ENCODE data around the gene PIRT.

PIRT gene

GRCh38 chr17:10787306-10788045 is 50.4 kb downstream of the PIRT start:
- DNase-seq (ENCODE audit: low read depth): no peak

DNA sequence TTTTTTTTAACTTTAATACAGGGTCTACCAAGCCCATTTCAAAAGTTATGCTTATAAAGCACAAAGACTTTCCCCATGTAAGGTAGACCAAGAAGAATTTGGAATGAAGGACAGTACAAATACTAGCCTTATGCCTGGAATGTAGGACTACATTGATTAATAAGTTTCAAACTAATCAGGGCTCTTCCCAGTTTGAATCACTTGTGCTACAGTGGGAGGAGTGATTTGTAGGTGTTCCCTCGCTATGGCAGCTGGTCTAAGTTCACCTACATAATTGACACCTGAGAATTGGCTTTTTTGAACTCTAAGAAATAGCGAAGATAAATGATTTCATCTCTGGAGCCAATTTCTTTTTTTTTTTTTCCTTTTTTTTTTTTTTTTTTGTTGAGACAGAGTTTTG is 52.6 kb downstream of the PIRT start:
- no peak for DNase-seq (ENCODE audit: low read depth)

DNA sequence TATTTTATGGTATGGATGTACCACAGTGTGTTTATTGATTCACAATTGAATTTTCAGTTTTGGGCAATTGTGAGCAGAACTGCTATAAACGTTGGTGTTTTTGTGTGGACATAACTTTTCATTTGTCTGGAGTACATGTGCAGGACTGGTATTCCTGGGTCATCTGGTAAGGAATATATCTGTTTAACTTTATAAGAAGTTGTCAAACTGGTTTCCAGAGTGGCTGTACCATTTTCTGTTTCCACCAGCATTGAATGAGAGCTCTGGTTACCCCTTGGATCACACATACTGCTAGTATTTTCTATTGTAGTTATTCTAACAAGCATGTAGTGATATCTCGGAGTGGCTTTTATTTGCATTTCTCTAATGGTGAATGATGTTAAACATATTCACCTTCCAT is 58.3 kb downstream of the PIRT start:
- no peak for DNase-seq (ENCODE audit: low read depth)

- DNase-seq (ENCODE audit: low read depth): no peak
Measured at GRCh38 chr17:10777890-10778289, 60.0 kb downstream of the PIRT start.

DNA sequence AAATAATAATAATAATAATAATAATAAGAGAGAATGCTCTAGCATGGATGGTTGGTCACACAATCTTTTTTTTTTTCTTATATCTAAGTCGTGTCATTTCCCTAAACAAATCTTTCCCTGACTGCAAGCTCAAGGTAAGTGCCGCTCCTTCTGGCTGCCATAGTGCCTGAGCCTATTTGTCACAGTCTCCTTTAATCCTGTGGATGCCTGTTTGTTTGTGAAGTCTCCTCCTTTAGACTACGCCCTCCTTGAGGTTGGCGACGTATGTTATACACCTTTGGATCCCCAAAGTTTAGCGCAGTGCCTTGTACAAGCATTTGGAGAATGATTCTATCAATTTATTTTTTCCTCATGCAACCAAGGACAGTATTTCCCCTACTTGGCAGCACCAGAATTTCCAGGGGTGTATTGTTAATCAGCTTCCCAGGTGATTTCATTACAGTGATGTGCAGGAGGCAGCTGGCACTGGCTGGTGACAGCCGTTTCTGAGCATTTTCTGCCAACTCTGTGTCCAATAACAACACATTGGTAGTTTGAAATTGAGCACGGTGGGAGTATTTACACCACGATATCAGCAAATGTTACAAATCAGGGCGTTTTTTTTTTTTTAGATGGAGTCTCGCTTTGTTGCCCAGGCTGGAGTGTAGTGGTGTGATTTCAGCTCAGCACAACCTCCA is 60.6 kb downstream of the PIRT start:
- DNase-seq (ENCODE audit: low read depth): no peak

DNA sequence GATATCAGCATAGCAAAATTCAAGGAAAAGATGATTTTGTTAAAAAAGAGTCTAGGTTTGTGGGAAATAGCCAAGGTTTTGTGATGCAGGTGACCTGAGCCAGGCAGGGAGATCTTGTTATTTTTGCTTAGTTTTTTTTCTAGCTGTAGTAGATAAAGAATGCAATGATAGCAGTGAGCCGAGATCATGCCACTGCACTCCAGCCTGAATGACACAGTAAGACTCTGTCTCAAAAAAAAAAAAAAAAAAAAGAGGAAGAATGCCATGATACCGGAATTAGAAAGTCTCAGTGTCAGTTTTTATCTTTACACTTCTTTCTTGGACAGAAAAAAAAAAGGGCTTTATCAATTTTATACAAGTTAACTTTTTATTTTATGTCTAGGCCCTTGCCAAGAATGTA is 61.5 kb downstream of the PIRT start:
- DNase-seq (ENCODE audit: low read depth): no peak

DNA sequence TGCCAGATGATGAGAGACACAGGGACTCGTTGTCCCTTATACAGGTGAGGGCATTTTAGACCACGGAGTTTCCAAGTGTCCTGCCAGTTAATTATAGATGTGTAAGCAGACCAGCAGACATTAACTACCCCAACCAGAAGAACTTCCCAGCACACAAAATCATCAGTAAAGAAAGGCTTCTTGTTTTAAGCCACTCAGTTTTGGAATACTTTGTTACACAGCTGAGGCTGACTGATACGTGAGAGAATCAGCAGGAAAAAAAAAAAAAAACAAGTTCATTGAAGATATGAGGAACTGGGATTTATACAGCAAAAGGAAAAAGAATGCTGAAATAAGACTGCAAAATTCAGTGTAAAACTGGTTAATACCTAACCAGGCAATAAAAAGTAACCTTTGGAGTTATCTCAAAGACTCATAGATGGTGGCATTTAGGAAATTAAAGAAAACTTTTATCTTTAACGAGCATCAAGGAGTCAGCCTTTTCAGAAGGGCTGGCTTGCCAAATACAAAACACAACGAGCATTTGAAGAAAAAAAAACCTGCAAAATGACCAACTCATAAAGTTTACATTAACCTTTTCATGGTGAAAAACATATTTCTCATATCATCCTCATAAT is 62.0 kb downstream of the PIRT start:
- no peak for DNase-seq (ENCODE audit: low read depth)

- DNase-seq (ENCODE audit: low read depth): no peak
Measured at GRCh38 chr17:10775058-10775457, 62.8 kb downstream of the PIRT start.

GRCh38 chr17:10773391-10773790 is 64.5 kb downstream of the PIRT start:
- DNase-seq (ENCODE audit: low read depth): no peak
